Measurements from ENCODE around the gene MCTP1. TPM values are rescaled to one million over a fixed set of nuclear protein-coding genes. Genes with fewer than 3 reads are reported as not detected.

Gene MCTP1
- total RNA-seq, 3 donors from 2014 or later: 22.8 to 57.8 (median 24.3) TPM

DNA sequence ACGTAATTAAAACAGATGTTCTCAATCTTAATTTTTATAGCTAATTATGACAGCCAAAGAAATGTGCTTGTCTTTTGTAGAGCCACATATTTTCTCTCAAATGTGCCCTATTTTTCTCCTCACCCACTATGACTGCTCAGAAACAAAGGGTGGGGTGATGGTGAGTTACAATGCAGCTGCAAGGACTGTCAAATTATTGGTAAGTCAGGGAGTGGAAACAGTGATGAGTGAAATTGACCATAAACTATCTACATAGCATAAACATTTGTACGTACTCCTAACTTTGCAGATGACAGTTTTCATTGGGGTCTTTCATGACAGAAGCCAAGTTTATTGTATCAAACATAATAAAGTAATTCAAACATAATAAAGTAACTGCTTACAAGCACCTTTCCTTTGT, 215.9 kb downstream of the MCTP1 start:
- no peak for DNase-seq (ENCODE audit: low spot score in 2 of 2)
- Histone ChIP-seq H3K27me3 (no peaks in the 10 kb centered on the region), H3K9me3 (no peaks in the 10 kb centered on the region), H3K27ac (no peak overlapping the region), H3K36me3 (no peaks in the 10 kb centered on the region), H3K4me3 (no peak overlapping the region), H3K4me1 (no peaks in the 10 kb centered on the region)
- TF ChIP-seq POLR2A (IDR thresholded peaks at IDR 0.05) (no peak), POLR2AphosphoS5 (IDR thresholded peaks at IDR 0.05) (no peak)
- TF ChIP-seq, protein P1, sequence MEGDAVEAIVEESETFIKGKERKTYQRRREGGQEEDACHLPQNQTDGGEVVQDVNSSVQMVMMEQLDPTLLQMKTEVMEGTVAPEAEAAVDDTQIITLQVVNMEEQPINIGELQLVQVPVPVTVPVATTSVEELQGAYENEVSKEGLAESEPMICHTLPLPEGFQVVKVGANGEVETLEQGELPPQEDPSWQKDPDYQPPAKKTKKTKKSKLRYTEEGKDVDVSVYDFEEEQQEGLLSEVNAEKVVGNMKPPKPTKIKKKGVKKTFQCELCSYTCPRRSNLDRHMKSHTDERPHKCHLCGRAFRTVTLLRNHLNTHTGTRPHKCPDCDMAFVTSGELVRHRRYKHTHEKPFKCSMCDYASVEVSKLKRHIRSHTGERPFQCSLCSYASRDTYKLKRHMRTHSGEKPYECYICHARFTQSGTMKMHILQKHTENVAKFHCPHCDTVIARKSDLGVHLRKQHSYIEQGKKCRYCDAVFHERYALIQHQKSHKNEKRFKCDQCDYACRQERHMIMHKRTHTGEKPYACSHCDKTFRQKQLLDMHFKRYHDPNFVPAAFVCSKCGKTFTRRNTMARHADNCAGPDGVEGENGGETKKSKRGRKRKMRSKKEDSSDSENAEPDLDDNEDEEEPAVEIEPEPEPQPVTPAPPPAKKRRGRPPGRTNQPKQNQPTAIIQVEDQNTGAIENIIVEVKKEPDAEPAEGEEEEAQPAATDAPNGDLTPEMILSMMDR (IDR thresholded peaks at IDR 0.05): no peak
- intact Hi-C loops (cut with DNase I; ENCODE audit: low total_unique reads): no loop called here

DNA sequence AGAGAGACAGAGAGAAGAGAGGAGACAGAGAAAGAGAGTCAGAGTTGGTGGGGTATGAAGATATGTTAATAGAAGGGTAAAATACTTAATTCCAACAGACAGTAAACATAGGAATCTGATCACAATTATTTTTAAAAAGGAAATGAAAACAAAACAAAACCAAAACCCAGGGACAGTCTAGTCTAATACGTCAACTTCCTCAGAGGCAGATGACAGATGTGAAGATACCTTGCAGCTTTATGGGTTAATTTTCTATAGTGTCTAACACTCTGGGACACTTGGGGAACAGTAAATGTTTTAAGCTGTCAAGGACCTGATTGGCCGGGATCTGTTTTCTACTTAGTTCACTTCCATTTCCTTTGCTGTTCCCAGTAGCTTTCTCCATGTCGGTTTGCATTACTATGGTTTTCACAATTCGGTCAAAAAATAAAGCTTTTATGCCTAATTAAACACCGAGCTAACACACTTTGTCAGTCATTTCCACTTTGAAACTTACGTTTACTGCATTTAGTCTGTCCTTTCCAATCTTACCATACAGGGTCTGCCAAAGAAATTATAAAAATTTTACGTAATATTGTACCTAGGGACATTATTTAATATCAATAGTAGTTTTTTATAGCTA, 216.5 kb downstream of the MCTP1 start:
- Histone ChIP-seq H3K36me3 (no peaks in the 10 kb centered on the region), H3K9me3 (no peaks in the 10 kb centered on the region), H3K4me1 (no peaks in the 10 kb centered on the region), H3K27ac (peak overlapping the region in 1 of 2 donors; percentile 14), H3K4me3 (no peak overlapping the region), H3K27me3 (no peaks in the 10 kb centered on the region)
- TF ChIP-seq POLR2A (IDR thresholded peaks at IDR 0.05) (no peak), POLR2AphosphoS5 (IDR thresholded peaks at IDR 0.05) (no peak)
- TF ChIP-seq, protein P1 (IDR thresholded peaks at IDR 0.05): no peak
- DNase-seq (ENCODE audit: low spot score in 2 of 2): no peak
- intact Hi-C loops (cut with DNase I; ENCODE audit: low total_unique reads): no loop called here

DNA sequence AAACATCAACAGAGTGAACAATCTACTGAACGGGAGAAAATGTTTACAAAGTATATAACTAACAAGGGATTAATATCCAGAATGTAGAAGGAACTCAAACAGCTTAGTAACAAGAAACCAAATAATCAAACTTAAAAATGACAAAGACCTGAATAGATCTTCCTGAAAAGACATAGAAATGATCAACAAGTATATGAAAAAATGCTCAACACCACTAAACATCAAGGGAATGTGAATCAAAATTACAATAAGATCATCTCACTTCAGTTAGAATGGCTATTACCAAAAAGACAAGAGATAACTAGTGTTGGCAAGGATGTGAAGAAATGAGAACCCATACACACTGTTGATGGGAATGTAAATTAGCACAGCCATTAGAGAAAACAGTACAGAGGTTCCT, 218.8 kb downstream of the MCTP1 start:
- Histone ChIP-seq H3K27ac (no peak overlapping the region), H3K9me3 (no peaks in the 10 kb centered on the region), H3K36me3 (no peaks in the 10 kb centered on the region), H3K27me3 (no peaks in the 10 kb centered on the region), H3K4me1 (no peaks in the 10 kb centered on the region), H3K4me3 (no peak overlapping the region)
- no peak for DNase-seq (ENCODE audit: low spot score in 2 of 2)
- TF ChIP-seq POLR2A (IDR thresholded peaks at IDR 0.05): no peak
- TF ChIP-seq, protein P1 (IDR thresholded peaks at IDR 0.05): no peak
- TF ChIP-seq POLR2AphosphoS5 (IDR thresholded peaks at IDR 0.05): no peak
- intact Hi-C loops (cut with DNase I; ENCODE audit: low total_unique reads): no loop called here

DNA sequence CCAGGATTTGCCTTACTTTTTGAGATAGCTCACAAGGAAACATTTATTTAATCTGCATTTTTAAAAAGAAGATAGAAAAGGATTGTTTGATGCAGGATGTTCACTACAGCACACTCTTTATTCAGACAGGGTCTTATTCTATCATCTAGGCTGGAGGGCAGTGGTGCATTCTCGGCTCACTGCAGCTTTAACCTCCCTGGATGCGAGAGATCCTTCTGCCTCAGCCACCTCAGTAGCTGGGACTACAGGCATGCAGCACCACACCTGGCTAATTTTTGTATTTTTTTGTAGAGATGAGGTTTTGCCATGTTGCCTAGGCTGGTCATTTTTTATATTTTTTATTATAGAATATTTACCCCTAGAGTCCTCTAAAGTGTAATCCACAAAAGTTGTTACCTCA, 221.4 kb downstream of the MCTP1 start:
- H3K9me3 ChIP-seq: no peaks in the 10 kb centered on the region
- no peaks in the 10 kb centered on the region for H3K4me1 ChIP-seq
- TF ChIP-seq POLR2AphosphoS5 (IDR thresholded peaks at IDR 0.05): no peak
- TF ChIP-seq POLR2A (IDR thresholded peaks at IDR 0.05): no peak
- TF ChIP-seq, protein P1 (IDR thresholded peaks at IDR 0.05): no peak
- H3K4me3 ChIP-seq: no peak overlapping the region
- no peaks in the 10 kb centered on the region for H3K27me3 ChIP-seq
- intact Hi-C loops (cut with DNase I; ENCODE audit: low total_unique reads): no loop called here
- DNase-seq (ENCODE audit: low spot score in 2 of 2): no peak
- H3K27ac ChIP-seq: no peak overlapping the region
- H3K36me3 ChIP-seq: no peaks in the 10 kb centered on the region

DNA sequence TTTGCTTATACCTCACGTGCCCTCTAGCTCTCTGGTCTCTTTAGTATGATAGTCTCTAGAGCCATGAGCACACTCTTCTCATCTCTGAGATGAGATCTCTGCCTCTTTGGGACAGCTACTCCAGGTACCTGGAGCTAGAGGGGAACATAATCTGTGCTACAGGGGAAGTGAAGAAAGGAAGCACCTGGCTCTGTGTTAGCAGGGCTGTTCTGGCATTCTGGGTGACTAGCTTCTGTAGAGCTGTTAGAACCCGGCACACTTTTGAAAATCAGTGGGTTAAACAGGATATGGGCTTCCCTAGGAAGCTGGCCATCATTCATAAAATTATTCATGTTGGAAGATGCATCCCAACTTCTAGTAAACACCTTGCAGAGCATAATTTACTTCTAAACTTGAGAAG, 224.8 kb downstream of the MCTP1 start:
- Histone ChIP-seq H3K9me3 (no peaks in the 10 kb centered on the region), H3K27ac (no peak overlapping the region), H3K4me1 (no peaks in the 10 kb centered on the region), H3K4me3 (no peak overlapping the region), H3K27me3 (no peaks in the 10 kb centered on the region), H3K36me3 (no peaks in the 10 kb centered on the region)
- DNase-seq (ENCODE audit: low spot score in 2 of 2): no peak
- TF ChIP-seq POLR2A (IDR thresholded peaks at IDR 0.05): no peak
- TF ChIP-seq, protein P1 (IDR thresholded peaks at IDR 0.05): no peak
- no peak for TF ChIP-seq POLR2AphosphoS5 (IDR thresholded peaks at IDR 0.05)
- intact Hi-C loops (cut with DNase I; ENCODE audit: low total_unique reads): no loop called here

Data from breast epithelium (tissue), 4 donors.